MV-4-11 (cell line): ENCODE measurements around the gene RGS6.
A peak's percentile ranks its signal among the peaks of the same experiment; 100 is the strongest.

Experiments used
- DNase-seq: peaks from one replicate; lab custom pipeline; 2025; lab: John Stamatoyannopoulos, UW

Gene RGS6

GRCh38 chr14:72081137-72081536 lies 148.9 kb downstream of the RGS6 start:
- DNase-seq: no peak

DNA sequence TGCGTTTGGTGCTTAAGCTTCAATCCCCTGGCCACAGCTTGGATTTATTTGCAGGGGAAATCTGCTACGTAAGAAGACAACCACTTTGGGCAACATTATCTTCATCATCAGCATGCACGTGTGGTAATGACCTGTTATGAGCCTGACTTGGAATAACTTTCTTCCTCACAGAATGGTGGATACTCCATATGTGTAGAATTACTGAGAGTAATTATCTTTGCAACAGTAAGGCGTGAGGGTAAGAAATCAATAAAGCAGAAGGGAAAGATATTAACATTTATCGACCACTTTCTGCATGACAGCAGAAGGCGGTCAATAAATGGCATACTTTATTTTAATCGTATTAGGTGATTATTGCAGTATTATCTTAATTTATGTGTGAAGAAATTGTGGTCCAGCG lies 152.7 kb downstream of the RGS6 start:
- DNase-seq: no peak

GRCh38 chr14:72089625-72090024 lies 157.4 kb downstream of the RGS6 start:
- DNase-seq: no peak

GRCh38 chr14:72094844-72095582 lies 162.8 kb downstream of the RGS6 start:
- DNase-seq: no peak

DNA sequence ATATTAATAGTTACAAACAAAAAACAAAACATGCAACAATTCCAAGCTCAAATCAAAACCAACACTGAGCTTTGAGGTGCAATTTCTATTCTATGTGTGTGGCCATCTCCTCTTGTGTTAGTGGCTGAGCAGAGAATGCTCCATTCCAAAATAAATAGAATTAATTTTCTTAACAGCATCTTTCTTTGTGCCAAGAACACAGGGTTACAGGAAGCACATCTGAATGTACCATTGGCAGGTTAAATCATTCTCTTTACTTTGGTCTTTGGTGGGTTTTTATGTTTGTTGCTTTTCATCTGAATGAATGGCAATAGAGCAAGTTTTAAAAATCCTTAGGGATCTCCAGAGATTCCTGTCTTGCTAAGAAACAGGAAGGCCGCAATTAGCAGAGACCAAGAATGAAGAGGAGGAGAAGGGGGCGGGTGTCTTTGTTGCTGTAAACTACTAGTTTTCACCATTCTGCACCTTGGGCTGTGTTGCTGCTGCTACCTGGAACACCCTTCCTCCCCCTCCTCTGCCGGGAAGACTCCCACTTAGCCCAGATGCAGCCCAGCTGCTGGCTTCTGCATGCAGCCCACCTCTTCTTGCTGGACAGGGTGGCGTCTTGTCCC lies 165.0 kb downstream of the RGS6 start:
- no peak for DNase-seq

DNA sequence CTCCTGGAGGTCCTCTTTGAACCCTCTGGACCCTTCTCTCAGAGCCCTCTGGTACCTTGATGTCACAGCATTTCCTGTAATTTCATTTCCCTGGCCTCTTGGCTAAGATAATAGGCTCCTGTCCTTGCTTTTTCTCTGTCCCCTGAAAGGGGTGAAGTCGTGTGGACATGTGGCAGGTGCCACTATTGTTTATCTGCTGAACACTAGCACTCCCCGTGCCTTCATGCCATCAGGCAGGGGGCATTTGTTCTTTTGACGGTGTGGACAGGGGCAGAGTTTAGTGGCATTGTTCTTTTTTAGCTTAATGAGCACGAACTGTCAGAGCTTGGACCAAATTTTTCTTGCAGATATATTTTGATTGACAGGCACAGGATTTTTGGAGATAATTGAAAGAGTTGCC lies 166.0 kb downstream of the RGS6 start:
- DNase-seq: no peak

GRCh38 chr14:72099566-72099965 lies 167.3 kb downstream of the RGS6 start:
- DNase-seq: no peak

GRCh38 chr14:72104011-72104613 lies 171.9 kb downstream of the RGS6 start:
- DNase-seq: peak; percentile 3

DNA sequence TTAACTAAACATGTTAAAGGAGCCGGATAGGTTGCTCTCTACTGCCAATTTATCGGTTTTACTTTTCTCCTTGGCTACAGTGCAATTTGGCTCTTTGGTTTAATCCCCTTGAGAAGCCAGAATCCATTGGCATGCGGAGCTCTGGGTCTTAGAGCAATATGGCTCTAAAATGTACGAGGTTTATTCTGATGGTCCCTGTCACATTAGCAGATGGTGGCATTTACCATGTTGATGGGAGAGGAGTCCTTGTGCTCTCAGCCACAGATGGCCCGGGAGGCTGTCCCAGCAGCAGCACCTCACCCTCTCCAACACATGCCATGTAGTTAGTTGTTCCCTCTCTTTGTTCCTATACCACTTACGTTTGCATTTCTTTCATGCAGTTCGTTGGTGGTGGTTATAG lies 179.7 kb downstream of the RGS6 start:
- DNase-seq: no peak

GRCh38 chr14:72118841-72119240 lies 186.6 kb downstream of the RGS6 start:
- DNase-seq: no peak

- no peak for DNase-seq
Measured at GRCh38 chr14:72120315-72120714, 188.1 kb downstream of the RGS6 start.

GRCh38 chr14:72123755-72124154 lies 191.5 kb downstream of the RGS6 start:
- no peak for DNase-seq

- DNase-seq: no peak
Measured at GRCh38 chr14:72124171-72124570, 191.9 kb downstream of the RGS6 start.

GRCh38 chr14:72126091-72126490 lies 193.9 kb downstream of the RGS6 start:
- DNase-seq: no peak

GRCh38 chr14:72126561-72126960 lies 194.3 kb downstream of the RGS6 start:
- no peak for DNase-seq

DNA sequence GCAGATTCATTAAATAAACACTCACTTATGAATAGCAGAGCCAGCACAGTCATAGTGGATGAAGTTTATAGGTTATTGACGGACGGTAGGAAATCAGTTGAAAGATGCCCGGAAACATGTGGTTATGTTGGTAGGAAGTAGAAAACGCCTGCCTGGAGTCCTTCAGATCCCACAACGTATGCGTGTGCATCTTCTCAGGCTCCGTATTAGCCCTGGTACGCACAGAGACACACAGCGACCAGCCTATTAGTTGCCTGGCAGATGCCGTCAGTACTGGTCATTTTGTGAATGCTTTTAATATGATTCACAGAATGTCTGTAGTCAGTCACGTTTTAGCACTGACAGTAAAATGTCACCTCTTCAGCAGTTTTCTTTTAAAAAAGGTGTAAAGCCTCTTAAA lies 196.4 kb downstream of the RGS6 start:
- peak; percentile 9 for DNase-seq

DNA sequence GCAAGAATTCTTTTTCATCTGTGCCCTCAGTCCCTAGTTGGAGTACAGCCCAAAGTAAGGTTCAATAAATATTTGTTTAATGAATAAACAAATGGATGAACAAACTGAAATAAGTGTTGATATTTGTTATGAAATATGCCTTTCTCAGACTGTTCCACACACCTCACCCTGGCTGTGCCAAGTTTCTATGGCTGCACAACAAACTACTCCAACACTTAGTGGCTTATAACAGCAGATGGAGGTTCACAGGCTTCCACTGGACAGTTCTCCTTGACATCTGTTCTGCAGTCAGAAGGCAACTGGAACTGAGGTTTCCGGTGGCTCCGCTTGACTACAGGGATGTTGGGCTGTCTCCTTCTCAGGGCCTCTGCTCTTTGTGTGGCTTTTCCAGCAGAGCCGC lies 197.1 kb downstream of the RGS6 start:
- peak; percentile 1 for DNase-seq

GRCh38 chr14:72141084-72141483 lies 208.9 kb downstream of the RGS6 start:
- DNase-seq: no peak

- DNase-seq: no peak
Measured at GRCh38 chr14:72142328-72142727, 210.1 kb downstream of the RGS6 start.

DNA sequence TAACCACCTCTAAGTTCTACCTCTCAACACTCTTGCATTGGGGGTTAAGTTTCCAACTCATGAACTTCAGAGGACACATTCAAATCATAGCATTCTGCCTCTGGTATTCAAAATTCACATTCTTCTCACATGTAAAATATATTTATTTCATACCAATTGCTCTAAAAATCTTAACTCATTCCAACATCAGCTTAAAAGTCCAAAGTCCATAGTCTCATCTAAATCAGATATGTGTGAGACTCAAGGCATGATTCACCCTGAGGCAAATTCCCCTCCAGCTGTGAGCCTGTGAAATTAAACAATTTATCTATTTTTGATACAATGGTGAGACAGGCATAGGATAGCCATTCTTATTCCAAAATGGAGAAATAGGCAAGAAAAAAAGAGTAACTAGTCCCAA lies 214.0 kb downstream of the RGS6 start:
- no peak for DNase-seq

- no peak for DNase-seq
Measured at GRCh38 chr14:72154645-72155378, 222.6 kb downstream of the RGS6 start.

GRCh38 chr14:72155379-72155993 lies 223.3 kb downstream of the RGS6 start:
- DNase-seq: no peak
